ENCODE results near the gene SERPINB2. TPM values are rescaled to one million over a fixed set of nuclear protein-coding genes. Genes with fewer than 3 reads are reported as not detected.
A peak's percentile ranks its signal among the peaks of the same experiment; 100 is the strongest.

SERPINB2 gene
- not detected in 2 replicates for total RNA-seq (2014; rRNA removed; shearing (Covaris generic))

DNA sequence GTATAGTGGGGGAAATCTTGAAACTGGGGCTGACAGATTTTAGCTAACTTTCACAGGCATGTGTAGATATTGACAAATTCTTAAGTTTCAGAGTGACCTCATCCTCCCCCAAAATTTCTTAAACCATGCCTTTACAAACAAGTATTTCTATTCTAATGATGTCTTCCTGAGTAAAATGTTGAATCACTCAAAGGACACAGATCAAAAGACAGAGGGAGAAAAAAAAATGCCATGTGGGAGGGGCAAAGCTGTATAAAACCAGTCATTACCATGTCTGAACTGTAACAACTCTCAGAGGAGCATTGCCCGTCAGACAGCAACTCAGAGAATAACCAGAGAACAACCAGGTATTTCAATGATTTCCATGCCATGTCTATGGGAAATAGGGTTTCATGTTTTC, at the start of gene SERPINB2:
Gene SERPINB2, plus strand, starts transcription at position 282 of the 400 bp plus-strand sequence. CDS start 3,740 bp downstream, outside the sequence.
- in situ Hi-C loops (cut with HindIII; ENCODE audit: low sequenced_read_pairs), result no loop called here
- no peak for DNase-seq (ENCODE audit: low spot score)

GRCh38 chr18:63843008-63843407, 44.5 kb upstream of the SERPINB2 start:
- no peak for DNase-seq (ENCODE audit: low spot score)
- in situ Hi-C loops (cut with HindIII; ENCODE audit: low sequenced_read_pairs), result no loop called here

DNA sequence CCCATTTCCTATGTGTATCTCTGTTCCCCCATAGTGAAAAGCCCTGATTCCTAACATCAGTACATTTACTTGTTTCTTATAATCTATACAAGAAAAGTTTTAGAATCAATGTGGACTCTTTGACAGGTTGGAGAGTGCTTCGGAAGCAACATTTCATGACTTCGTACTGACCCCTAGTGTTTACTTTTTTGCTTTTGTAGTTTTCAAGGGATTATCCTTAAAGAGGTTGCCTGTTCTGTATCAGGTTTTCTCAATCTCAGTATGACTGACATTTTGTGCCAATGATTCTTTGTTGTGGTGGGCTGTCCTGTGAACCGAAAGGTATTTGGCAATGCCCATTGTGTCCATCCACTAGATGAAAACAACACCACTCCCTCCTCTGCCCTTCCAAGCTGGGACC, 43.3 kb upstream of the SERPINB2 start:
- DNase-seq (ENCODE audit: low spot score), result peak; percentile 8
- in situ Hi-C loops (cut with HindIII; ENCODE audit: low sequenced_read_pairs), result no loop called here

- DNase-seq (ENCODE audit: low spot score), result peak; percentile 30
- in situ Hi-C loops (cut with HindIII; ENCODE audit: low sequenced_read_pairs), result no loop called here
Observed at GRCh38 chr18:63848159-63848558, 39.3 kb upstream of the SERPINB2 start.

- in situ Hi-C loops (cut with HindIII; ENCODE audit: low sequenced_read_pairs), result no loop called here
- DNase-seq (ENCODE audit: low spot score), result no peak
Observed at GRCh38 chr18:63850020-63850419, 37.5 kb upstream of the SERPINB2 start.

- in situ Hi-C loops (cut with HindIII; ENCODE audit: low sequenced_read_pairs), result no loop called here
- DNase-seq (ENCODE audit: low spot score), result no peak
Observed at GRCh38 chr18:63850636-63851035, 36.9 kb upstream of the SERPINB2 start.

GRCh38 chr18:63858456-63858855, 29.0 kb upstream of the SERPINB2 start:
- in situ Hi-C loops (cut with HindIII; ENCODE audit: low sequenced_read_pairs), result no loop called here

GRCh38 chr18:63859781-63860475, 27.6 kb upstream of the SERPINB2 start:
- no peak for DNase-seq (ENCODE audit: low spot score)
- in situ Hi-C loops (cut with HindIII; ENCODE audit: low sequenced_read_pairs), result no loop called here

More at GRCh38 chr18:63858456-63858855, 29.0 kb upstream of the SERPINB2 start:
- no peak for DNase-seq (ENCODE audit: low spot score)

DNA sequence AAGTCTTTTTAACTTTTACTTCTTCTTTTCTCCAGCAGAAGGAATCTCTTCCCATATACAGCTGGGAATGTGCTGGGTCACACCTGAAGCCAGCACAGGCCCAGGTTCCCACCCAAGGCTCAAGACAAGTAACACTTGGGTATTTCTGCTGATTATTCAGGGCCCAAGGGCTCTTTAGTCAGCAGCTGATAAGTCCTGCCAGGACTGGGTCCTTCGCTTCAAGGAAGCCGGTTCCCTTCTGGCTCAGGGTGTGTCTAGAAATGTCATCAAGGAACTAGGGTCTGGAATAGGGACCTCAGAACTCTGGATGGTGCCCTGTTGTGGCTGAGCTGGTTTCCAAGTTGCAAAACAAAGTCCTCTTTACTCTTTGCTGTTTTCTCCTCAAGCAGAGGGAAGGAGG, 27.0 kb upstream of the SERPINB2 start:
- in situ Hi-C loops (cut with HindIII; ENCODE audit: low sequenced_read_pairs), result no loop called here
- DNase-seq (ENCODE audit: low spot score), result no peak

DNA sequence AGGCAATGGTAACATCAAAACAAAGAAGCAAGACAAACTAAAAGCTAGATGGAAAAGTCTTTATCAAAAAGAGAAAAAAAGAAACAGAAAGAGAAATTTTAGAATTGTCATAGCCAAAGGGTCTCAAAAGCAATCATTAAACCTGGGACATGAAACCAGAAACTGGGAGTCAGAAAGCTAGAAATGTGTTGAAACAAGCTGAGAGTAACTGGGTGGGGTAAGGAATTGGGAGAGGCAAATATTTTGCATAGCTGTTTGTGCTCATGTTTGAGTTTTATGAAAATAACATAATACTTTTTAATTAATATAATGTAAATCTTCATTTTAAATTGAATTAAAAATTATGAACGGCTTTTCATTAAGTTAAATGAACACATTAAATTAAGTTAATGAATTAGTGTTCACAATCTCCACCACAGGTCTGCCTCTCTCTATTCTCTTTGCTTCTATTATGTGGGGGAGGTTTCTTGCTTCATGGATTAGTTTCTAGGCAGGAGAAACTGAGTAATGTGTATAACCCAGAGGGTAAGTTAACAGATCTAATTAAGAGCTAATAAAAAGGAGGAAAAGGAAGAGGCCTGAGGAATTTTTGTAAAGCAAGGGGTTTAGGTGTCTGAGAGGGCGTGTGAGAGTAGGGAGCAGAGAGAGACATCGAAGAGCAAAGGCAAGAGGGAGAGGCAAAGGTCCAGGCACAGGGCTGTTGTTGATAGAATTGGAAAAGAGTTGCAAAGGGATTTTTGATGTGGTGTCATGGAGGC, 20.0 kb upstream of the SERPINB2 start:
- no peak for DNase-seq (ENCODE audit: low spot score)
- in situ Hi-C loops (cut with HindIII; ENCODE audit: low sequenced_read_pairs), result no loop called here

- no peak for DNase-seq (ENCODE audit: low spot score)
- in situ Hi-C loops (cut with HindIII; ENCODE audit: low sequenced_read_pairs), result no loop called here
Observed at GRCh38 chr18:63868546-63868945, 19.0 kb upstream of the SERPINB2 start.

DNA sequence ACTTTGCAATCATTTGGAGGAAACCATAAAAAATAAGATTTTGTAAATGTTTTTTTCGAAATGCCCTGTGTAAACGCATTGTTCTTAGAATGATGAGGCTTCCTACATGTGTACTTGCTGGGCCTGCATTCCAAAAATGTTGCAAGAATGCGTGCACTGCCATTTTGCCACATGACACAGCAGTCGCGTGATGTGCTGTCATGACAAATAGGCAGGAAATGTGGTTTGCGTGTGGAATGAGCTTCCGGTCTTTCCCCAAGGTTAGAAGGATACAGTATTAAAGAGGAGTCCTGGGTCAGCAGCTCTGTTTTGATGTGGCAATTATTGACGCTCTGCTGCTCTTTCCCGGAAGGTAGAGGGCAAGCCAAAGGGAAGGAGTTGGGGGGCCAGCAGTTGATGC, 18.1 kb upstream of the SERPINB2 start:
- in situ Hi-C loops (cut with HindIII; ENCODE audit: low sequenced_read_pairs), result no loop called here
- DNase-seq (ENCODE audit: low spot score), result no peak

DNA sequence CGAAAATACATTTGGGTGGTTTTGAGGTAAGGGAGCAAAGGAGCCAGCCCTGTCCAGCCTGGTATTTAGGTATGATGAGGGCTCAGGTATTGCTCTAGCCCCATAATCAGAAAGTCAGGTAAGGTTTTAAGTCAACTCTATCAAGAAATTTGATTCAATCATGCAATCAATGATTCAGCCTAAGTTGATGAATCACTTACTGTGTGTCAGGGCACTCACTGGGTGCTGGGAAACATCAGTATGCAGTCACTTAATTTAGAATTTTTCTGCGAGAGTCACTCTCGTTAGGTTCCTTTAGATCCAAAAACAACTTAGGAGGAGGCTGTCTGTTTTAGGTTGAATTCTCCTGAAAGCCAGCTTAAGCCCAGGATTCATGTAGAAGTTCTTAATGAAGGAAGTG, 17.7 kb upstream of the SERPINB2 start:
- DNase-seq (ENCODE audit: low spot score), result no peak
- in situ Hi-C loops (cut with HindIII; ENCODE audit: low sequenced_read_pairs), result no loop called here

DNA sequence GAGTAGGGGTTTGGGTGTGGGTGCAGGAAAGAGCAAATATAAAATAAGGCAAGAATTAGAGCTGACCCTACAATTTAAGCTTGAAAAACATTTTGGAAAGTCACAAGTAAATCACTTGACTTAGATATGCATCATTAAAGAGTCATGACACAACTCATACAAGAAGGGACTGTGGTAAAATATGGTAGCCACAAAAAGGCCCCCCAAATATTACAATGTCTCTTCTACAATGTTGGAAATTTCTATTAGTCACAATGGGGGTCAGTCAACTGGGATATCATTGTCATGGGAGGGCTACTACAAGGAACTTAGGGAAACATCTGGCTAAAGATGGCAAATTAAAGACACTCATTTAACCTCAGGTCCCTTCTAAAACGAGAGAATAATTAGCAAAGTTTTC, 15.7 kb upstream of the SERPINB2 start:
- DNase-seq (ENCODE audit: low spot score), result no peak
- in situ Hi-C loops (cut with HindIII; ENCODE audit: low sequenced_read_pairs), result no loop called here

DNA sequence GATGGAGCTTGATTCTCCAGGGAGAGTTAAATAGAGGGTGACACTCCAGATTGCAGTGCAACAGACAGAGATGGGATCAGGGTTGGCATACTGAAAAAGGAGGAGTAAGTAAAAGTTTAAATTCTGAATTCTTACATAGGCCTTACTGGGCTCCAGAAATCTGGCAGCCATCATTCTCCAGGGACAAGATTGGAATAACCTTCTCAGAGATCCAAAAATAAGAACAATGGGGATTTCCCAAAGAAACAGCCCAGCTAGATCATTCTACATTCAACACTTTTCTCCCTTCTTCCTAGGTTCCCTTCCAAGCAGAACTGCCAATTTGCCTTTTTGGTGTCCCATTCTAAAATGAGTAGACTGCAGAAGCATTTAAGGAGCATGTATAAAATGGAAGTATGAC, 14.9 kb upstream of the SERPINB2 start:
- in situ Hi-C loops (cut with HindIII; ENCODE audit: low sequenced_read_pairs), result no loop called here
- no peak for DNase-seq (ENCODE audit: low spot score)

GRCh38 chr18:63878343-63878742, 9.2 kb upstream of the SERPINB2 start:
- in situ Hi-C loops (cut with HindIII; ENCODE audit: low sequenced_read_pairs), result no loop called here
- DNase-seq (ENCODE audit: low spot score), result no peak

DNA sequence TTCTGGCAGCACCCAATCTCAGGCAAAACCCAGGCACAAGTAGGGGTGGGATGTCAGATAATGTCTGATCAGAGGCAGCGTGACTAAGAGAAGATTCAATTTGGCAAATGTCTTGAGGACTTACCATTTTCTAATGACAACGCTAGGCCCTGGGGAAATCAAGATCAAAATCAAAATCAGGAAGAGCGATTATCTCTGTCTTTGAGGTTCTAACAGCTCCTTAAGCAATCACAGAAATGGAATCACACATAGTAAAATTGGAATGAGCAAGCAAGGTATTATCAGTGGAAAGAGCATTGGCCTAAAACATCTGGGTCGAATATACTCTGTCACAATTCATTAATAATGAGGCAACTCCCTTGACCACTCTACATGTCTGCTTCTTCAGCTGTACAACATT, 8.6 kb upstream of the SERPINB2 start:
- no peak for DNase-seq (ENCODE audit: low spot score)

DNA sequence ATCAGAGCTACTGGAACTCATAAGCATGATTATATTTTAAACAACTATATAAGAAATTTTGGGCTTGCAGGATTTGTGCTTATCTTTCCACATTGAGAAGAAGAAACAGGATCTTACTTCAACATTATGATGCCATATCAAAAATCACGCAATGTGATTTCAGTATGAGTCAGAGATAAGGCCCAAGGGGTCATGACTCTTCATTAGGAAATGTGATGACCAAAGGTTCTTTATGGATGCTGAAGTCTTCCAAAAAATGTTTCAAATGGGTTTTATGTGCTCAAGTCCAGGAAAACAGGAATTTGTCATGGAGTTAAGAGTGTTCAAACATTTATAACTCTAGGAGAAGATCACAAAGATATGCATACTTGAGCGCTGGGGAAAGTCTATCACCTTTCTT, 7.8 kb upstream of the SERPINB2 start:
- DNase-seq (ENCODE audit: low spot score), result no peak
- in situ Hi-C loops (cut with HindIII; ENCODE audit: low sequenced_read_pairs), result no loop called here

More for the DNA sequence above, 8.6 kb upstream of the SERPINB2 start:
- in situ Hi-C loops (cut with HindIII; ENCODE audit: low sequenced_read_pairs), result no loop called here

GRCh38 chr18:63881851-63882250, 5.7 kb upstream of the SERPINB2 start:
- DNase-seq (ENCODE audit: low spot score), result no peak
- in situ Hi-C loops (cut with HindIII; ENCODE audit: low sequenced_read_pairs), result no loop called here

DNA sequence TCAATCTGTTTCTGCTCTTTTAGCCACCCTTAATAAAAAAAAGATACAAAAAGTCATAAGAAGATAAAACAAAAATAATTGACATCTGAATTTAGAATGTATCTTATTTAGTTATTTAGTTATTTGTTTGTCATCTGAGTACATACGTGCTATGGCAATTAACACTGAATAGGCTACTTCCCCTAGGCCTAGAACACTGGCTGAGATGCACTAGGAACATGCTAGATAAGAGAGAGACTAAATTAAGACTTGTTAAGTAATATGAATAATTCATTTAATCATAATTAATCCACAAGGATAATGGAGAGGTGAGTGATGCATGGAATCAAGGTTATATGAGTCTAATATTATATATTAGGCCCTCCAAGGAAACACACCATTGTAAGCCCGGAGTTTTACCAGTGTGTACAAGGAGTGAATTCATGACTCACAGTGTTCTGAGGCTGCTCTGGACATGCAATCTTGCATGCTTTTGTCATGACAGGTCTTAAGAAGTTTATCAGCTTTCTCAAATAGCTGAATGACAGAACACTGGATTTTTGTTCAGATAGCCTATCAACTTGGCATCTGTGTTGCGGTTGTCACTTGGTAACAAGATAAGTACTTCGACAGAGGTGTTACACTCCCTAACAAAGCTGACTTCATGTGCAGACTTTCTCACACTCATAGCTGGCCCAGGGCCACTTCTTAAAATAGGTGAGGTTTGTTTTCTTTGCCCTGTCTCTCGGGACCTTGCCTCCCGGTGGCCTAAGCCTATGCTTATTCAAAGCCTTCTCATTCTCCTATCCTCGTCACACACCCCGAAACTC, 5.0 kb upstream of the SERPINB2 start:
- no peak for DNase-seq (ENCODE audit: low spot score)
- in situ Hi-C loops (cut with HindIII; ENCODE audit: low sequenced_read_pairs), result no loop called here
